Gastrocnemius medialis (tissue), 4 donors: ENCODE results near the gene SUGT1. TPM values are rescaled to one million over a fixed set of nuclear protein-coding genes. Genes with fewer than 3 reads are reported as not detected.
"Not testable (repeated sequence)": the region's sequence is repeated elsewhere in the genome, so short reads cannot be mapped to it uniquely, and the experiment has no call there.

Experiments
- ATAC-seq, 2 donors: fragments of 150-250 bp; one replicate each; pipeline ENCODE4 v1.9.1; 2016
- DNase-seq, 2 donors: peaks; one replicate each; pipeline ENCODE4 v3.0.0-alpha.2; 2019
- H3K27ac ChIP-seq, 4 donors: fragments of 200-600 bp; sonication (generic); 1 replicate in 1 of 4; 2 replicates in 3 of 4; pipeline ENCODE4 v1.5.1; 2016 to 2018; ENCODE audit warnings: mild to moderate bottlenecking in 2 of 4, moderate library complexity in 1 of 4
- H3K27me3 ChIP-seq, 3 donors: fragments of 200-600 bp; sonication (generic) in 2 of 3; 1 replicate in 1 of 3; 2 replicates in 2 of 3; pipeline versions ENCODE4 v1.5.1 to v1.6.0; 2016 to 2019; ENCODE audit warnings: mild to moderate bottlenecking in 1 of 3, moderate library complexity in 1 of 3
- H3K36me3 ChIP-seq, 2 donors: fragments of 200-600 bp; sonication (generic) in 1 of 2; one replicate each; pipeline ENCODE4 v1.5.1; 2017 to 2018
- H3K4me1 ChIP-seq, 2 donors: fragments of 200-600 bp; sonication (generic) in 1 of 2; one replicate each; pipeline ENCODE4 v1.5.1; 2016 to 2017; ENCODE audit warnings: mild to moderate bottlenecking in 2 of 2
- H3K4me3 ChIP-seq, 4 donors: fragments of 200-600 bp; sonication (generic) in 3 of 4; 1 replicate in 1 of 4; 2 replicates in 3 of 4; pipeline ENCODE4 v1.5.1; 2016 to 2019; ENCODE audit warnings: mild to moderate bottlenecking in 2 of 4
- H3K9me3 ChIP-seq, 3 donors: fragments of 200-600 bp; sonication (generic) in 2 of 3; 1 replicate in 1 of 3; 2 replicates in 2 of 3; pipeline ENCODE4 v1.5.1; 2016 to 2019
- CTCF ChIP-seq, 5 experiments: fragments of 450-650 bp in 3 of 5; fragments of 200-600 bp in 2 of 5; sonication (generic) in 2 of 5; IDR thresholded peaks in 4 of 5; conservative IDR thresholded peaks in 1 of 5; 1 replicate in 4 of 5; 2 replicates in 1 of 5; pipeline ENCODE4 v1.5.1; 2016 to 2019; ENCODE audit warnings: antibody characterized with exemption in 5 of 5, mild to moderate bottlenecking in 3 of 5, moderate library complexity in 3 of 5
- POLR2A ChIP-seq, 2 donors: fragments of 450-650 bp; IDR thresholded peaks; one replicate each; pipeline ENCODE4 v1.6.1; 2017; ENCODE audit warnings: antibody characterized with exemption in 2 of 2, mild to moderate bottlenecking in 2 of 2, moderate library complexity in 2 of 2
- in situ Hi-C, 4 donors: fragments of 200-750 bp; cut with MboI; loops; one replicate each; pipeline versions ENCODE4 v1.15.0 to v1.8.0; 2017; ENCODE audit warnings: low sequenced_read_pairs in 4 of 4
- intact Hi-C: fragments of 100-400 bp; cut with DNase I; formaldehyde crosslinking; loops from one replicate; pipeline ENCODE4 v1.15.1; 2023; ENCODE audit warnings: low total_unique reads
- total RNA-seq, 4 donors: library from RNA; depleted of rRNA; stranded (reverse); fragments of >200 nt; gene quantifications; one replicate each; pipeline versions ENCODE4 v1.1.0 to v1.2.3, GENCODE V29; 2016

Gene SUGT1
- total RNA-seq, 4 donors from 2014 or later: 37.5 to 48.5 (median 40.1) TPM

GRCh38 chr13:52696566-52696965, 43.9 kb downstream of the SUGT1 start:
- in situ Hi-C loops: no loop called here

GRCh38 chr13:52701728-52702465, 49.3 kb downstream of the SUGT1 start:
- Histone ChIP-seq H3K36me3 (no peaks in the 10 kb centered on the region), H3K27me3 (no peaks in the 10 kb centered on the region), H3K27ac (no peak overlapping the region), H3K4me3 (no peak overlapping the region), H3K9me3 (no peaks in the 10 kb centered on the region), H3K4me1 (no peaks in the 10 kb centered on the region)
- intact Hi-C loops: no loop called here
- TF ChIP-seq POLR2A (IDR thresholded peaks at IDR 0.05) (no peak), CTCF (IDR thresholded peaks at IDR 0.05 in 4 of 5, conservative IDR thresholded peaks at IDR 0.05 in 1 of 5) (no peak)
- in situ Hi-C loops: no loop called here
- ATAC-seq (no peak), DNase-seq (no peak)

More at GRCh38 chr13:52696566-52696965, 43.9 kb downstream of the SUGT1 start:
- Histone ChIP-seq H3K4me3 (no peak overlapping the region), H3K27me3 (no peaks in the 10 kb centered on the region), H3K36me3 (no peaks in the 10 kb centered on the region), H3K4me1 (no peaks in the 10 kb centered on the region), H3K27ac (no peak overlapping the region), H3K9me3 (no peaks in the 10 kb centered on the region)
- intact Hi-C loops: no loop called here
- DNase-seq: no peak
- no peak for ATAC-seq
- no peak for TF ChIP-seq CTCF (IDR thresholded peaks at IDR 0.05 in 4 of 5, conservative IDR thresholded peaks at IDR 0.05 in 1 of 5)

GRCh38 chr13:52703482-52703881, 50.8 kb downstream of the SUGT1 start:
- ATAC-seq (no peak), DNase-seq (no peak)
- no peaks in the 10 kb centered on the region for H3K4me1 ChIP-seq
- H3K27ac ChIP-seq: no peak overlapping the region
- no peak overlapping the region for H3K4me3 ChIP-seq
- no peaks in the 10 kb centered on the region for H3K36me3 ChIP-seq
- in situ Hi-C loops (no loop called here), intact Hi-C loops (no loop called here)
- no peaks in the 10 kb centered on the region for H3K27me3 ChIP-seq
- no peak for TF ChIP-seq CTCF (IDR thresholded peaks at IDR 0.05 in 4 of 5, conservative IDR thresholded peaks at IDR 0.05 in 1 of 5)
- no peak for TF ChIP-seq POLR2A (IDR thresholded peaks at IDR 0.05)
- no peaks in the 10 kb centered on the region for H3K9me3 ChIP-seq

- Histone ChIP-seq H3K9me3 (no peaks in the 10 kb centered on the region), H3K27ac (no peak overlapping the region), H3K27me3 (no peaks in the 10 kb centered on the region), H3K36me3 (no peaks in the 10 kb centered on the region), H3K4me1 (no peaks in the 10 kb centered on the region), H3K4me3 (no peak overlapping the region)
- no peak for DNase-seq
- ATAC-seq: no peak
- intact Hi-C loops (no loop called here), in situ Hi-C loops (no loop called here)
- TF ChIP-seq CTCF (IDR thresholded peaks at IDR 0.05 in 4 of 5, conservative IDR thresholded peaks at IDR 0.05 in 1 of 5) (no peak), POLR2A (IDR thresholded peaks at IDR 0.05) (no peak)
These were observed 53.4 kb downstream of the SUGT1 start for GRCh38 chr13:52706081-52706480.

GRCh38 chr13:52707375-52707774, 54.7 kb downstream of the SUGT1 start:
- Histone ChIP-seq H3K9me3 (no peaks in the 10 kb centered on the region), H3K4me1 (no peaks in the 10 kb centered on the region), H3K4me3 (no peak overlapping the region), H3K27ac (no peak overlapping the region), H3K27me3 (no peaks in the 10 kb centered on the region), H3K36me3 (no peaks in the 10 kb centered on the region)
- intact Hi-C loops: no loop called here
- DNase-seq (no peak), ATAC-seq (no peak)
- TF ChIP-seq CTCF (IDR thresholded peaks at IDR 0.05 in 4 of 5, conservative IDR thresholded peaks at IDR 0.05 in 1 of 5) (no peak), POLR2A (IDR thresholded peaks at IDR 0.05) (no peak)
- in situ Hi-C loops: no loop called here

GRCh38 chr13:52708266-52708665, 55.6 kb downstream of the SUGT1 start:
- in situ Hi-C loops, H3K27ac ChIP-seq, ATAC-seq, intact Hi-C loops, H3K36me3 ChIP-seq, H3K9me3 ChIP-seq, DNase-seq, H3K27me3 ChIP-seq, H3K4me3 ChIP-seq, H3K4me1 ChIP-seq: not testable (repeated sequence)
